Endothelial cell of umbilical vein (primary cell): Measurements from ENCODE around the gene PPEF1. TPM values are rescaled to one million over a fixed set of nuclear protein-coding genes. Genes with fewer than 3 reads are reported as not detected.

Source experiments
- BruUV-seq: library from RNA; stranded (reverse); fragments of 400-500 nt; replicated peaks from 2 replicates; lab custom pipeline; 2021; lab: Mats Ljungman, UMichigan
- CTCF ChIA-PET: fragments of 300-600, 350-600 bp; sonication (Branson Sonifier 250); formaldehyde crosslinking; loops from one replicate; lab custom pipeline; 2021; ENCODE audit warnings: antibody characterized with exemption, inconsistent platforms; lab: Charles Lee
- POLR2A ChIA-PET: fragments of 300-600, 350-600 bp; sonication (Branson Sonifier 250); formaldehyde crosslinking; loops from one replicate; lab custom pipeline; 2021; ENCODE audit warnings: antibody characterized with exemption, inconsistent platforms; lab: Charles Lee
- DNase-seq: peaks from one replicate; pipeline ENCODE4 v3.0.0-alpha.2; 2011; ENCODE audit warnings: low read depth, low spot score
- FAIRE-seq: peaks from 2 replicates; lab custom pipeline; 2011; peaks lifted over from hg19 to GRCh38; lab: Jason Lieb, UNC
- H2AFZ ChIP-seq: 2 replicates; pipeline ENCODE4 v1.6.0; 2012; ENCODE audit warnings: low read depth, low read length, control low read depth, inconsistent platforms
- H3K27ac ChIP-seq: 2 replicates; pipeline ENCODE4 v1.5.1; 2011; ENCODE audit warnings: low read depth, mild to moderate bottlenecking, control low read depth, low read length, moderate library complexity; ENCODE audit not compliant: insufficient read depth
- H3K27me3 ChIP-seq, 2 experiments: 2 replicates each; pipeline versions ENCODE4 v1.6.0 to v1.6.1; 2011; ENCODE audit warnings: low read length in 2 of 2, mixed read lengths in 1 of 2; ENCODE audit not compliant: control insufficient read depth in 2 of 2, insufficient read depth in 2 of 2
- H3K36me3 ChIP-seq, 2 experiments: 2 replicates in 1 of 2; 3 replicates in 1 of 2; pipeline ENCODE4 v1.5.1; 2011; ENCODE audit warnings: low read length in 2 of 2, mild to moderate bottlenecking in 1 of 2, moderate library complexity in 1 of 2; ENCODE audit not compliant: control insufficient read depth in 2 of 2, insufficient read depth in 2 of 2; ENCODE audit errors: extremely low read depth in 1 of 2
- H3K4me1 ChIP-seq: 3 replicates; pipeline ENCODE4 v1.5.1; 2011; ENCODE audit warnings: mild to moderate bottlenecking, low read length; ENCODE audit not compliant: control insufficient read depth, insufficient read depth; ENCODE audit errors: extremely low read depth
- H3K4me2 ChIP-seq: 2 replicates; pipeline ENCODE4 v1.6.1; 2011; ENCODE audit warnings: low read length, control low read depth, mixed read lengths; ENCODE audit not compliant: insufficient read depth
- H3K4me3 ChIP-seq, 3 experiments: fragments of 200-600 bp in 1 of 3; sonication (generic), shearing (Covaris generic) in 1 of 3; replicated peaks in 1 of 3; 2 replicates each; pipeline ENCODE4 v1.5.1; 2011 to 2016; ENCODE audit warnings: control low read depth in 3 of 3, low read length in 3 of 3, mild to moderate bottlenecking in 2 of 3, inconsistent platforms in 1 of 3, low read depth in 1 of 3, moderate library complexity in 1 of 3; ENCODE audit not compliant: insufficient read depth in 1 of 3
- H3K79me2 ChIP-seq: 2 replicates; pipeline ENCODE4 v1.6.0; 2012; ENCODE audit warnings: low read length, inconsistent platforms; ENCODE audit not compliant: control insufficient read depth, insufficient read depth
- H3K9ac ChIP-seq: replicated peaks from 2 replicates; pipeline ENCODE3; 2011; ENCODE audit warnings: low read length, control low read depth; ENCODE audit not compliant: insufficient read depth; ENCODE audit errors: extremely low read depth
- H3K9me1 ChIP-seq: replicated peaks from 3 replicates; pipeline ENCODE4 v1.6.0; 2011; ENCODE audit warnings: mild to moderate bottlenecking, low read length; ENCODE audit not compliant: control insufficient read depth, insufficient read depth; ENCODE audit errors: extremely low read depth
- H3K9me3 ChIP-seq: replicated peaks from 2 replicates; pipeline ENCODE4 v1.5.1; 2012; ENCODE audit warnings: low read length, inconsistent platforms; ENCODE audit not compliant: control insufficient read depth, insufficient read depth
- H4K20me1 ChIP-seq: replicated peaks from 2 replicates; pipeline ENCODE3; 2011; ENCODE audit warnings: mild to moderate bottlenecking, low read length; ENCODE audit not compliant: control insufficient read depth, insufficient read depth; ENCODE audit errors: extremely low read depth
- CTCF ChIP-seq, 2 donors: IDR thresholded peaks; 1 replicate in 1 of 2; 2 replicates in 1 of 2; pipeline ENCODE4 v1.5.1; 2011; ENCODE audit warnings: low read length in 2 of 2, mild to moderate bottlenecking in 2 of 2, moderate library complexity in 2 of 2, control low read depth in 1 of 2, inconsistent platforms in 1 of 2, low read depth in 1 of 2; ENCODE audit not compliant: insufficient read depth in 1 of 2; ENCODE audit errors: extremely low read depth in 1 of 2
- EZH2 ChIP-seq: IDR thresholded peaks from 2 replicates; pipeline ENCODE4 v1.6.1; 2012; ENCODE audit warnings: borderline replicate concordance, low read depth, mild to moderate bottlenecking, moderate library complexity, low read length, inconsistent platforms; ENCODE audit not compliant: severe bottlenecking
- FOS ChIP-seq: IDR thresholded peaks from 2 replicates; pipeline ENCODE4 v1.6.1; 2011; ENCODE audit warnings: mild to moderate bottlenecking, low read length, moderate library complexity, borderline replicate concordance; ENCODE audit not compliant: insufficient read depth
- GATA2 ChIP-seq: IDR thresholded peaks from 2 replicates; pipeline ENCODE4 v1.7.0; 2011; ENCODE audit warnings: low read depth, mild to moderate bottlenecking, moderate library complexity, mixed read lengths, low read length; ENCODE audit not compliant: insufficient read length, insufficient read depth
- JUN ChIP-seq: IDR thresholded peaks from 2 replicates; pipeline ENCODE4 v1.6.1; 2011; ENCODE audit warnings: borderline replicate concordance, low read depth; ENCODE audit not compliant: insufficient read length, insufficient read depth
- MAX ChIP-seq: IDR thresholded peaks from 2 replicates; pipeline ENCODE4 v1.6.1; 2011; ENCODE audit not compliant: insufficient read depth, insufficient read length
- MYC ChIP-seq: IDR thresholded peaks from one replicate; pipeline ENCODE4 v1.6.1; 2011; ENCODE audit warnings: mild to moderate bottlenecking, low read depth, low read length
- POLR2A ChIP-seq: IDR thresholded peaks from 2 replicates; pipeline ENCODE4 v1.6.1; 2012; ENCODE audit warnings: low read depth, mild to moderate bottlenecking, control low read depth, low read length
- POLR2AphosphoS5 ChIP-seq: IDR thresholded peaks from 2 replicates; pipeline ENCODE4 v1.6.1; 2012; ENCODE audit warnings: low read depth, mild to moderate bottlenecking, control low read depth, low read length, moderate library complexity; ENCODE audit not compliant: insufficient read depth
- dilution Hi-C: fragments of 300-500 bp; cut with MboI; formaldehyde crosslinking; loops from one replicate; pipeline ENCODE4 v1.15.0; 2019; ENCODE audit warnings: low sequenced_read_pairs; ENCODE audit not compliant: extremely low pct_ligation_motif_present
- intact Hi-C: fragments of 100-400 bp; cut with micrococcal nuclease; formaldehyde crosslinking; loops from one replicate; pipeline ENCODE4 v1.10.0; 2022
- polyA plus RNA-seq, 4 experiments: library from polyadenylated mRNA; depleted of rRNA in 3 of 4; stranded (reverse) in 3 of 4; unstranded in 1 of 4; fragments of >200 nt; gene quantifications; 2 replicates each; pipeline versions ENCODE4 v1.2.1 to v1.2.3, GENCODE V29; 2011 to 2012; ENCODE audit warnings: missing spikeins in 1 of 4
- total RNA-seq: library from RNA; stranded (reverse); gene quantifications from 2 replicates; pipeline ENCODE4 v1.2.3, GENCODE V29; 2021

PPEF1 gene
- total and polyA plus RNA-seq, 2 donors (not counting 3 experiments of a cell fraction or from before 2014, with no cell fraction given) = not detected

GRCh38 chrX:18828832-18829404 is 121.5 kb downstream of the PPEF1 start:
- Histone ChIP-seq H3K27ac (no peak overlapping the region), H3K9ac (no peak overlapping the region), H3K4me3 (no peak overlapping the region), H4K20me1 (no peaks in the 10 kb centered on the region), H3K36me3 (no peaks in the 10 kb centered on the region), H3K4me2 (no peak overlapping the region), H3K9me1 (no peaks in the 10 kb centered on the region), H3K79me2 (no peaks in the 10 kb centered on the region), H3K9me3 (no peaks in the 10 kb centered on the region), H2AFZ (no peak overlapping the region), H3K27me3 (no peaks in the 10 kb centered on the region), H3K4me1 (no peaks in the 10 kb centered on the region)
- TF ChIP-seq GATA2 = no peak
- no peak for TF ChIP-seq JUN
- no peak for TF ChIP-seq POLR2A
- TF ChIP-seq CTCF (IDR thresholded peaks at IDR 0.05; ENCODE audit: extremely low read depth in 1 of 2, insufficient read depth in 1 of 2, low read depth in 1 of 2, low read length in 2 of 2) = no peak
- TF ChIP-seq EZH2 = no peak
- no peak for TF ChIP-seq MYC
- TF ChIP-seq MAX = no peak
- no peak for TF ChIP-seq POLR2AphosphoS5
- no peak for TF ChIP-seq FOS
- ChIA-PET POLR2A (no interaction called here), CTCF (no interaction called here)
- intact Hi-C loops (no loop called here), dilution Hi-C loops (no loop called here)
- DNase-seq = no peak
- no peak for FAIRE-seq
- BruUV-seq = no TSS peak
